ENCODE data around the gene RNF223.

DNA sequence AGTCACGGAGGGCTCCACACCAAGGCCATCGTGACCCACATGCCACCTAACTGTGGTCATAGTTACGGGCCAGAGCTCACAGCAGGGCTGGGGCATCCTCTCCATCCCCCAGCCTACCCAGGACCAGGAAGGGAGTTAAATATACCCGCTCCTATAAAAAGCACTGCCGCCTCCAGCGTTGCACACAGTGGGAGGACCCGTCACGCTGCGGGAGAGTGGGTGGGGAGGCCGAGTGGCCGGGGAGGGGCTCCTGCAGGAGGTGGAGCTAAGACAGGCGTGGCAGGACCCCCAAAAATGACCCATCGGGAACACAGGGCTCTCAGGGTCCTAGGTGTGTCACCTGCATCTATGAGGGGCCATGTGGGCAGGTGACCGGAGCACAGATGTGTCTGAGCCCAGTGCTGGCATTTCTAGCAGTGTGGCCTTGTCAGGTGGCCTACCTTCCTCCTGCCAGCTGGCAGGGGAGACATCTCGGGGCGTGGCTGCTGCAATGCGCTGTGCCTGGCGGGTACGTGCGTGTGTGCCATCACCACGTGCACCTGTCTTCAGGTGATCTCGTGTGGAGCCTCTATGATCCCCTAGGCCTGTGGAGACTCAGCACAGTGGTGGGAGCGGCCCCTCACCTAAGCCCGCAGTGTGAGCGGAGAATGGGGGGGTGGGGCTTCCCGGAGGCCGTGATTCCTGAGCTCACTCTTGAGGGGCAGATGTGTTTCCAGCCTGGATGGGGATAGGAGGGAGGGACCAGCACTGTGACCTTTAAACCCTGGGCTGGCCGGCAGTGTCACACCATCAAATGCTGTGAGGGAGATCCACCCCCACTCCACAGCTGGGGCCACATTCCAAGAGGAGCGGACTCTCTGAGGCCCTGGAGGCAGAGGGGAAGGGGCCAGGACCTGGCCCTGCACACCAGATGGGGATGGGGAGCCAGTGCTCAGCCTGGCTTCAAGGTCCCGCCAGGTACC, 36.5 kb downstream of the RNF223 start:
- TF ChIP-seq, protein P1, sequence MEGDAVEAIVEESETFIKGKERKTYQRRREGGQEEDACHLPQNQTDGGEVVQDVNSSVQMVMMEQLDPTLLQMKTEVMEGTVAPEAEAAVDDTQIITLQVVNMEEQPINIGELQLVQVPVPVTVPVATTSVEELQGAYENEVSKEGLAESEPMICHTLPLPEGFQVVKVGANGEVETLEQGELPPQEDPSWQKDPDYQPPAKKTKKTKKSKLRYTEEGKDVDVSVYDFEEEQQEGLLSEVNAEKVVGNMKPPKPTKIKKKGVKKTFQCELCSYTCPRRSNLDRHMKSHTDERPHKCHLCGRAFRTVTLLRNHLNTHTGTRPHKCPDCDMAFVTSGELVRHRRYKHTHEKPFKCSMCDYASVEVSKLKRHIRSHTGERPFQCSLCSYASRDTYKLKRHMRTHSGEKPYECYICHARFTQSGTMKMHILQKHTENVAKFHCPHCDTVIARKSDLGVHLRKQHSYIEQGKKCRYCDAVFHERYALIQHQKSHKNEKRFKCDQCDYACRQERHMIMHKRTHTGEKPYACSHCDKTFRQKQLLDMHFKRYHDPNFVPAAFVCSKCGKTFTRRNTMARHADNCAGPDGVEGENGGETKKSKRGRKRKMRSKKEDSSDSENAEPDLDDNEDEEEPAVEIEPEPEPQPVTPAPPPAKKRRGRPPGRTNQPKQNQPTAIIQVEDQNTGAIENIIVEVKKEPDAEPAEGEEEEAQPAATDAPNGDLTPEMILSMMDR (IDR thresholded peaks at IDR 0.05): no peak
- no peak for TF ChIP-seq POLR2A (IDR thresholded peaks at IDR 0.05)

Measured in thyroid gland (tissue), 4 donors.